OCI-LY3 (cell line): ENCODE measurements around the gene ZNF438.

Experiments used
- H2AFZ ChIP-seq: fragments of 200-600, 300-600 bp; shearing (Covaris generic); 2 replicates; pipeline ENCODE4 v1.6.0; 2014; ENCODE audit warnings: antibody characterized with exemption, low read depth, low read length
- H3K27ac ChIP-seq: fragments of 200-600, 300-600 bp; sonication (generic); 2 replicates; pipeline ENCODE4 v1.5.1; 2014; ENCODE audit warnings: mild to moderate bottlenecking, low read length, moderate library complexity, mixed read lengths
- H3K27me3 ChIP-seq: fragments of 200-600, 300-600 bp; sonication (generic); 2 replicates; pipeline ENCODE4 v1.6.1; 2014; ENCODE audit warnings: low read depth, low read length, mixed read lengths
- H3K36me3 ChIP-seq: fragments of 200-600, 300-600 bp; sonication (generic); replicated peaks from 2 replicates; pipeline ENCODE3; 2014; ENCODE audit warnings: low read depth, low read length, mixed read lengths
- H3K4me1 ChIP-seq: fragments of 300-600, 200-600 bp; sonication (generic); 2 replicates; pipeline ENCODE4 v1.6.1; 2014; ENCODE audit warnings: low read length, mixed read lengths
- H3K4me2 ChIP-seq: fragments of 200-600, 300-600 bp; sonication (generic); 2 replicates; pipeline ENCODE4 v1.6.1; 2014; ENCODE audit warnings: low read length, mixed read lengths
- H3K4me3 ChIP-seq: fragments of 300-600, 200-600 bp; sonication (generic); 2 replicates; pipeline ENCODE4 v1.5.1; 2014; ENCODE audit warnings: antibody characterized with exemption, mild to moderate bottlenecking, low read length, moderate library complexity
- H3K79me2 ChIP-seq: fragments of 300-600, 200-600 bp; shearing (Covaris generic); 2 replicates; pipeline ENCODE4 v1.6.1; 2014; ENCODE audit warnings: mild to moderate bottlenecking, low read length, mixed read lengths
- H3K9ac ChIP-seq: fragments of 300-600, 200-600 bp; shearing (Covaris generic); 2 replicates; pipeline ENCODE4 v1.6.0; 2014; ENCODE audit warnings: mild to moderate bottlenecking, low read length, moderate library complexity
- H3K9me3 ChIP-seq: fragments of 200-600, 300-600 bp; shearing (Covaris generic); 2 replicates; pipeline ENCODE4 v1.6.1; 2014; ENCODE audit warnings: low read length, mixed read lengths; ENCODE audit not compliant: insufficient read depth
- H4K20me1 ChIP-seq: fragments of 200-600, 300-600 bp; sonication (generic); 2 replicates; pipeline ENCODE4 v1.6.1; 2016; ENCODE audit warnings: low read length, mixed read lengths; ENCODE audit not compliant: insufficient read depth
- EZH2phosphoT487 ChIP-seq: fragments of 200-600 bp; shearing (Covaris generic); IDR thresholded peaks from 2 replicates; pipeline ENCODE4 v1.6.1; 2018; ENCODE audit warnings: antibody characterized with exemption, mixed run types, low read depth
- TF ChIP-seq, protein P1 (sequence below): fragments of 200-600, 300-600 bp; sonication (generic); IDR thresholded peaks from 2 replicates; pipeline ENCODE4 v1.5.1; 2014; ENCODE audit warnings: antibody characterized with exemption, low read length, low read depth

The ZNF438 gene

DNA sequence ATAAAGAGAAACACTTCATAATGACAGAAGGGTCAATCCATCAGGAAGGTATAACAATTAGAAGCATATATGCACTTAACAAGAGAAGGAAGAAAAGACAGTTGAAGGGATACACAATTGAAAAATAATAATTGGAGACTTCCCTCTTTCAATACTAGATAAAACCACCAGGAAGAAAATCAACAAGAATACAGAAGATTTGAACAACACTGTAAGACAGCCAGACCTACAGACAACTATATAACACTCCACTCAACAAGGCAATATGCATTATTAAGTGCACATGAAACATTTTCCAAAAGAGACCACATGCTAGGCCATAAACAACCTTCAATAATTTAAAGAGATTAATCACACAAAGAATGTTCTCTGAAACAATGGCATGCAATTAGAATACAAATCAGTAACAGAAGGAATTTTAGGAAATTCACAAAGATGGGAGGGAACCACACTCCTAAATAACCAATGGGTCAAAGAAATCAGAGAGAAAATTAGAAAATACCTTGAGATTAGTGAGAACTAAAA is 35.1 kb downstream of the ZNF438 start:
- H3K27ac ChIP-seq = no peak overlapping the region
- no peak overlapping the region for H2AFZ ChIP-seq
- H3K9ac ChIP-seq = no peak overlapping the region
- no peaks in the 10 kb centered on the region for H3K79me2 ChIP-seq
- H3K4me3 ChIP-seq = no peak overlapping the region
- no peaks in the 10 kb centered on the region for H4K20me1 ChIP-seq
- no peak overlapping the region for H3K4me2 ChIP-seq
- H3K27me3 ChIP-seq = no peaks in the 10 kb centered on the region
- peaks cover 27% of the 10 kb centered on the region for H3K4me1 ChIP-seq
- TF ChIP-seq, protein P1, sequence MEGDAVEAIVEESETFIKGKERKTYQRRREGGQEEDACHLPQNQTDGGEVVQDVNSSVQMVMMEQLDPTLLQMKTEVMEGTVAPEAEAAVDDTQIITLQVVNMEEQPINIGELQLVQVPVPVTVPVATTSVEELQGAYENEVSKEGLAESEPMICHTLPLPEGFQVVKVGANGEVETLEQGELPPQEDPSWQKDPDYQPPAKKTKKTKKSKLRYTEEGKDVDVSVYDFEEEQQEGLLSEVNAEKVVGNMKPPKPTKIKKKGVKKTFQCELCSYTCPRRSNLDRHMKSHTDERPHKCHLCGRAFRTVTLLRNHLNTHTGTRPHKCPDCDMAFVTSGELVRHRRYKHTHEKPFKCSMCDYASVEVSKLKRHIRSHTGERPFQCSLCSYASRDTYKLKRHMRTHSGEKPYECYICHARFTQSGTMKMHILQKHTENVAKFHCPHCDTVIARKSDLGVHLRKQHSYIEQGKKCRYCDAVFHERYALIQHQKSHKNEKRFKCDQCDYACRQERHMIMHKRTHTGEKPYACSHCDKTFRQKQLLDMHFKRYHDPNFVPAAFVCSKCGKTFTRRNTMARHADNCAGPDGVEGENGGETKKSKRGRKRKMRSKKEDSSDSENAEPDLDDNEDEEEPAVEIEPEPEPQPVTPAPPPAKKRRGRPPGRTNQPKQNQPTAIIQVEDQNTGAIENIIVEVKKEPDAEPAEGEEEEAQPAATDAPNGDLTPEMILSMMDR = no peak
- no peak for TF ChIP-seq EZH2phosphoT487
- H3K36me3 ChIP-seq = peaks cover 10% of the 10 kb centered on the region
- H3K9me3 ChIP-seq = peaks cover 11% of the 10 kb centered on the region

- no peak overlapping the region for H3K9ac ChIP-seq
- TF ChIP-seq EZH2phosphoT487 = no peak
- TF ChIP-seq, protein P1 = no peak
Observed at GRCh38 chr10:30995081-30995770, 36.4 kb downstream of the ZNF438 start.

DNA sequence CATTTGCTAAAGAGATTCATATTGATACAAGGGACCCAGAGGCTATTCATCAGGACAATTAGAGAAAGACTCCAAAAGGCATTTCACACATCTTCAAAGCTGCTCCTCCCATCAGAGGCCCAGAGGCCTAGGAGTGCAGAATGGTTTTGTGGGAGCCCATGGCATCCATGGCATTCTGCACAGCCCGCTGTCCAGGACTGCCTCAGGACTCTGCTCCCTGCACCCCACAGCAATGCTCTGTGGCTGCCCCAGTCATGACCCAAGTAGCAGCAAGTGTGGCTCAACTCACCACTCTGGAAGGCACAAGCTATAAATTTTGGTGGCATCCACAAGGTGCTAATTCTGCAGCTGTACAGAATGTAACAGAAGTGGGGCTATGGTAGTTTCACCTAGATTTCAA is 38.5 kb downstream of the ZNF438 start:
- H2AFZ ChIP-seq = no peak overlapping the region
- peaks cover 11% of the 10 kb centered on the region for H3K9me3 ChIP-seq
- H3K9ac ChIP-seq = no peak overlapping the region
- H3K27ac ChIP-seq = no peak overlapping the region
- no peaks in the 10 kb centered on the region for H3K79me2 ChIP-seq
- H3K4me2 ChIP-seq = no peak overlapping the region
- H3K4me1 ChIP-seq = peaks cover 6% of the 10 kb centered on the region
- peaks cover 10% of the 10 kb centered on the region for H3K36me3 ChIP-seq
- TF ChIP-seq EZH2phosphoT487 = no peak
- TF ChIP-seq, protein P1 = no peak
- no peaks in the 10 kb centered on the region for H3K27me3 ChIP-seq
- no peaks in the 10 kb centered on the region for H4K20me1 ChIP-seq
- H3K4me3 ChIP-seq = no peak overlapping the region

More at GRCh38 chr10:30995081-30995770, 36.4 kb downstream of the ZNF438 start:
- H3K27me3 ChIP-seq = no peaks in the 10 kb centered on the region
- no peak overlapping the region for H3K4me2 ChIP-seq
- H3K27ac ChIP-seq = no peak overlapping the region
- H3K36me3 ChIP-seq = peaks cover 10% of the 10 kb centered on the region
- no peak overlapping the region for H3K4me3 ChIP-seq
- no peak overlapping the region for H2AFZ ChIP-seq
- peaks cover 19% of the 10 kb centered on the region for H3K4me1 ChIP-seq
- H3K79me2 ChIP-seq = no peaks in the 10 kb centered on the region
- H3K9me3 ChIP-seq = peaks cover 11% of the 10 kb centered on the region
- no peaks in the 10 kb centered on the region for H4K20me1 ChIP-seq

DNA sequence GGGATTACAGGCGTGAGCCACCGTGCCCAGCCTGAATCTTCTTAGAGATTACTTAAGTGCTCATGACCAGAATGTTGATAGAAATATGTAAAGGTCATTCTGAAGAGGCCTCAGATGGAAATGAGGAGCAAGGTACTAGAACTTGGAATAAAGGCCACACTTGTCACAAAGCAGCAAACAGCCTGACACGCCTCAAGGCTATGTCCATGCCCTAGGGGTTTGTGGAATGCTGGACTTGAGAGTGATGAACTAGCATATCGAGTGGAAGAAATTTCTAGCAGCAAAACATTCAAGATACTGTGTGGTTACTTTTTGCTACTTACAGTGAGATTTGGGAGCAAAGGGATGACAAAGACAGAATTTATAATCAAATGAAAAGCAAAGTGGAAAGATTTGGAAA is 39.0 kb downstream of the ZNF438 start:
- no peaks in the 10 kb centered on the region for H4K20me1 ChIP-seq
- peaks cover 11% of the 10 kb centered on the region for H3K9me3 ChIP-seq
- no peaks in the 10 kb centered on the region for H3K27me3 ChIP-seq
- H3K4me2 ChIP-seq = no peak overlapping the region
- no peak overlapping the region for H3K27ac ChIP-seq
- H3K4me3 ChIP-seq = no peak overlapping the region
- TF ChIP-seq EZH2phosphoT487 = no peak
- TF ChIP-seq, protein P1 = no peak
- peaks cover 2% of the 10 kb centered on the region for H3K4me1 ChIP-seq
- H3K36me3 ChIP-seq = peaks cover 10% of the 10 kb centered on the region
- no peak overlapping the region for H3K9ac ChIP-seq
- no peaks in the 10 kb centered on the region for H3K79me2 ChIP-seq
- H2AFZ ChIP-seq = no peak overlapping the region
